Loucy (cell line): ENCODE results near the gene ARHGAP32.

Experiments used
- EZH2phosphoT487 ChIP-seq: fragments of 200-600 bp; IDR thresholded peaks from 2 replicates; pipeline ENCODE4 v1.6.1; 2018; ENCODE audit warnings: antibody characterized with exemption, mild to moderate bottlenecking, moderate library complexity, borderline replicate concordance
- TF ChIP-seq, protein P1 (sequence below): fragments of 200-600 bp; sonication (generic); conservative IDR thresholded peaks from 2 replicates; pipeline ENCODE4 v1.5.1; 2014; ENCODE audit warnings: mild to moderate bottlenecking, antibody characterized with exemption, low read length

DNA sequence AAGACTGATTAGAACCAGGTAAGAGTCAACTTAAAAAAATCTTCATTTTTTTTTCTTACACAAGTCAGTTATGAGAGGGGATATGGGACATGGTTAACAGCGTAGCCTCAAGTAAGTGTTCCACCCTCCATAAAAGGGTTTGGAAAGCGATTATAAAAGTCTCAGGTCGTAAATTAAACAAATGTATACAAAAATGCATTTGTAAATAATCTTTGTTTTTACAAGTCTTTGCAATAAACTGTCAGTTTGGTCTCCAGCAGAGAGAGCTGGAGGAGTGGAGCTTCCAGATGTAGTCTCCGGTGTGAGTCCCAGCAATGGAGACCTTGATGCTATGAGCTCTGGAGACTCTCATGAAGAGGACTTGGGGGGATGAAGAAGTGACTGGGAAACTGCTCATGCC lies 149.6 kb downstream of the ARHGAP32 start:
- TF ChIP-seq, protein P1, sequence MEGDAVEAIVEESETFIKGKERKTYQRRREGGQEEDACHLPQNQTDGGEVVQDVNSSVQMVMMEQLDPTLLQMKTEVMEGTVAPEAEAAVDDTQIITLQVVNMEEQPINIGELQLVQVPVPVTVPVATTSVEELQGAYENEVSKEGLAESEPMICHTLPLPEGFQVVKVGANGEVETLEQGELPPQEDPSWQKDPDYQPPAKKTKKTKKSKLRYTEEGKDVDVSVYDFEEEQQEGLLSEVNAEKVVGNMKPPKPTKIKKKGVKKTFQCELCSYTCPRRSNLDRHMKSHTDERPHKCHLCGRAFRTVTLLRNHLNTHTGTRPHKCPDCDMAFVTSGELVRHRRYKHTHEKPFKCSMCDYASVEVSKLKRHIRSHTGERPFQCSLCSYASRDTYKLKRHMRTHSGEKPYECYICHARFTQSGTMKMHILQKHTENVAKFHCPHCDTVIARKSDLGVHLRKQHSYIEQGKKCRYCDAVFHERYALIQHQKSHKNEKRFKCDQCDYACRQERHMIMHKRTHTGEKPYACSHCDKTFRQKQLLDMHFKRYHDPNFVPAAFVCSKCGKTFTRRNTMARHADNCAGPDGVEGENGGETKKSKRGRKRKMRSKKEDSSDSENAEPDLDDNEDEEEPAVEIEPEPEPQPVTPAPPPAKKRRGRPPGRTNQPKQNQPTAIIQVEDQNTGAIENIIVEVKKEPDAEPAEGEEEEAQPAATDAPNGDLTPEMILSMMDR: no peak
- TF ChIP-seq EZH2phosphoT487: no peak
